Nephron progenitor cell (in vitro differentiated cells): ENCODE measurements around the gene FUT3.
A peak's percentile ranks its signal among the peaks of the same experiment; 100 is the strongest.

Source experiments
- DNase-seq: peaks from one replicate; pipeline ENCODE4 v3.0.0; 2021
- H3K27ac Mint-ChIP-seq: 2 replicates; pipeline ENCODE4 v1.8.0; 2021; ENCODE audit warnings: mild to moderate bottlenecking, moderate library complexity, mixed read lengths
- H3K27me3 Mint-ChIP-seq: 2 replicates; pipeline ENCODE4 v1.8.0; 2021; ENCODE audit warnings: mild to moderate bottlenecking, low read depth, mixed read lengths; ENCODE audit not compliant: poor library complexity
- H3K36me3 Mint-ChIP-seq: 2 replicates; pipeline ENCODE4 v1.8.0; 2021; ENCODE audit warnings: low read depth, mixed read lengths
- H3K4me1 Mint-ChIP-seq: 2 replicates; pipeline ENCODE4 v1.8.0; 2021; ENCODE audit warnings: mixed read lengths
- H3K4me3 Mint-ChIP-seq: 2 replicates; pipeline ENCODE4 v1.8.0; 2021; ENCODE audit warnings: mild to moderate bottlenecking, moderate library complexity, mixed read lengths
- H3K9me3 Mint-ChIP-seq: 2 replicates; pipeline ENCODE4 v1.8.0; 2021; ENCODE audit warnings: mild to moderate bottlenecking, moderate library complexity, mixed read lengths
- CTCF ChIP-seq: fragments of 200-600 bp; sonication (generic); IDR thresholded peaks from 2 replicates; pipeline ENCODE4 v1.5.0; 2021; ENCODE audit warnings: antibody characterized with exemption

The FUT3 gene

GRCh38 chr19:5809469-5809868 is 41.8 kb downstream of the FUT3 start:
- Mint-ChIP-seq H3K9me3 (no peaks in the 10 kb centered on the region), H3K27ac (peak overlapping the region; percentile 66), H3K4me3 (no peak overlapping the region), H3K4me1 (peaks cover 19% of the 10 kb centered on the region), H3K27me3 (peaks cover 25% of the 10 kb centered on the region), H3K36me3 (no peaks in the 10 kb centered on the region)
- TF ChIP-seq CTCF: no peak
- no peak for DNase-seq

- Mint-ChIP-seq H3K36me3 (no peaks in the 10 kb centered on the region), H3K4me3 (no peak overlapping the region), H3K9me3 (no peaks in the 10 kb centered on the region), H3K4me1 (peaks cover 22% of the 10 kb centered on the region), H3K27ac (no peak overlapping the region), H3K27me3 (peaks cover 27% of the 10 kb centered on the region)
- no peak for TF ChIP-seq CTCF
- no peak for DNase-seq
Measured at GRCh38 chr19:5809053-5809452, 42.2 kb downstream of the FUT3 start.

GRCh38 chr19:5808120-5808816 is 43.0 kb downstream of the FUT3 start:
- H3K9me3 Mint-ChIP-seq: no peaks in the 10 kb centered on the region
- peaks cover 25% of the 10 kb centered on the region for H3K27me3 Mint-ChIP-seq
- no peak for DNase-seq
- no peaks in the 10 kb centered on the region for H3K36me3 Mint-ChIP-seq
- peaks cover 23% of the 10 kb centered on the region for H3K4me1 Mint-ChIP-seq
- TF ChIP-seq CTCF: no peak
- no peak overlapping the region for H3K4me3 Mint-ChIP-seq
- H3K27ac Mint-ChIP-seq: no peak overlapping the region

- no peak for DNase-seq
- no peak overlapping the region for H3K27ac Mint-ChIP-seq
Measured at GRCh38 chr19:5806905-5807304, 44.3 kb downstream of the FUT3 start.

GRCh38 chr19:5806133-5806489 is 45.1 kb downstream of the FUT3 start:
- DNase-seq: no peak
- TF ChIP-seq CTCF: no peak
- Mint-ChIP-seq H3K4me1 (peaks cover 36% of the 10 kb centered on the region), H3K27ac (no peak overlapping the region), H3K9me3 (no peaks in the 10 kb centered on the region), H3K36me3 (no peaks in the 10 kb centered on the region), H3K4me3 (peak overlapping the region; percentile 71), H3K27me3 (peaks cover 25% of the 10 kb centered on the region)

More at GRCh38 chr19:5806905-5807304, 44.3 kb downstream of the FUT3 start:
- no peaks in the 10 kb centered on the region for H3K9me3 Mint-ChIP-seq
- H3K4me3 Mint-ChIP-seq: no peak overlapping the region
- H3K36me3 Mint-ChIP-seq: no peaks in the 10 kb centered on the region
- TF ChIP-seq CTCF: no peak
- peaks cover 33% of the 10 kb centered on the region for H3K4me1 Mint-ChIP-seq
- H3K27me3 Mint-ChIP-seq: peaks cover 25% of the 10 kb centered on the region

- DNase-seq: peak; percentile 95
- Mint-ChIP-seq H3K4me1 (peaks cover 39% of the 10 kb centered on the region), H3K36me3 (no peaks in the 10 kb centered on the region), H3K27ac (no peak overlapping the region), H3K9me3 (no peaks in the 10 kb centered on the region), H3K4me3 (peak overlapping the region; percentile 71), H3K27me3 (peaks cover 25% of the 10 kb centered on the region)
- peak; percentile 84 for TF ChIP-seq CTCF
Measured at GRCh38 chr19:5805462-5806132, 45.7 kb downstream of the FUT3 start.
